KMS-11 (cell line): ENCODE data around the gene ZP1.
A peak's percentile ranks its signal among the peaks of the same experiment; 100 is the strongest.

Experiments used
- H2AFZ ChIP-seq: fragments of 200-600 bp; sonication (generic); 2 replicates; pipeline ENCODE4 v1.6.1; 2016; ENCODE audit warnings: antibody characterized with exemption, mixed run types, low read depth
- H3K27ac ChIP-seq: fragments of 200-600 bp; sonication (generic); 2 replicates; pipeline ENCODE4 v1.6.1; 2016; ENCODE audit warnings: mild to moderate bottlenecking, mixed run types
- H3K27me3 ChIP-seq: fragments of 200-600 bp; sonication (generic); 2 replicates; pipeline ENCODE4 v1.6.1; 2017; ENCODE audit warnings: mild to moderate bottlenecking, low read depth, mixed run types, moderate library complexity; ENCODE audit not compliant: insufficient read depth
- H3K36me3 ChIP-seq: fragments of 200-600 bp; sonication (generic); 2 replicates; pipeline ENCODE4 v1.6.1; 2017; ENCODE audit warnings: mild to moderate bottlenecking, mixed run types; ENCODE audit not compliant: insufficient read depth
- H3K4me1 ChIP-seq: fragments of 200-600 bp; sonication (generic); 2 replicates; pipeline ENCODE4 v1.6.1; 2016; ENCODE audit warnings: mild to moderate bottlenecking, low read depth, mixed run types; ENCODE audit not compliant: poor library complexity, severe bottlenecking
- H3K4me2 ChIP-seq: fragments of 200-600 bp; sonication (generic); 2 replicates; pipeline ENCODE4 v1.7.0; 2016; ENCODE audit warnings: mild to moderate bottlenecking, mixed run types
- H3K4me3 ChIP-seq: fragments of 200-600 bp; sonication (generic); IDR thresholded peaks from 2 replicates; pipeline ENCODE4 v1.6.1; 2017; ENCODE audit warnings: low read depth, low read length, mixed read lengths; ENCODE audit not compliant: insufficient read depth
- H3K79me2 ChIP-seq: fragments of 200-600 bp; sonication (generic); 2 replicates; pipeline ENCODE4 v1.6.1; 2016; ENCODE audit warnings: low read depth, mixed run types; ENCODE audit not compliant: insufficient read depth
- H3K9ac ChIP-seq: fragments of 200-600 bp; sonication (generic); 2 replicates; pipeline ENCODE4 v1.6.1; 2016; ENCODE audit warnings: mild to moderate bottlenecking, mixed run types
- H4K20me1 ChIP-seq: fragments of 200-600 bp; sonication (generic); 2 replicates; pipeline ENCODE4 v1.6.1; 2016; ENCODE audit warnings: mild to moderate bottlenecking, mixed run types; ENCODE audit not compliant: insufficient read depth
- CTCF ChIP-seq: fragments of 200-600 bp; sonication (generic); conservative IDR thresholded peaks from 2 replicates; pipeline ENCODE4 v1.6.1; 2017; ENCODE audit warnings: low read depth, mild to moderate bottlenecking, antibody characterized with exemption, low read length, moderate library complexity, mixed read lengths

ZP1 gene

GRCh38 chr11:60923326-60923725 is 56.0 kb downstream of the ZP1 start:
- no peak overlapping the region for H3K4me3 ChIP-seq
- 0 out of 2 replicates have a peak overlapping the region, but pooled peaks have one; percentile 64 for H3K4me2 ChIP-seq
- peaks cover 10% of the 10 kb centered on the region for H3K27me3 ChIP-seq

GRCh38 chr11:60923800-60924109 is 56.4 kb downstream of the ZP1 start:
- Histone ChIP-seq H3K4me1 (peaks cover 26% of the 10 kb centered on the region), H3K36me3 (no peaks in the 10 kb centered on the region; the same call in 1 of the 2 replicates), H3K9ac (peak overlapping the region; percentile 31; the same call in 1 of the 2 replicates), H3K27ac (no peak overlapping the region), H3K27me3 (peaks cover 10% of the 10 kb centered on the region), H3K4me3 (no peak overlapping the region), H2AFZ (no peak overlapping the region), H3K79me2 (peaks cover 9% of the 10 kb centered on the region; the same call in 1 of the 2 replicates), H4K20me1 (no peaks in the 10 kb centered on the region; the same call in 1 of the 2 replicates), H3K4me2 (peak overlapping the region; percentile 64)
- no peak for TF ChIP-seq CTCF

More at GRCh38 chr11:60923326-60923725, 56.0 kb downstream of the ZP1 start:
- no peak for TF ChIP-seq CTCF
- H3K36me3 ChIP-seq, result no peaks in the 10 kb centered on the region; the same call in 1 of the 2 replicates
- H3K27ac ChIP-seq, result no peak overlapping the region
- peaks cover 28% of the 10 kb centered on the region for H3K4me1 ChIP-seq
- H4K20me1 ChIP-seq, result no peaks in the 10 kb centered on the region; the same call in 1 of the 2 replicates
- H3K79me2 ChIP-seq, result peaks cover 11% of the 10 kb centered on the region
- no peak overlapping the region for H2AFZ ChIP-seq
- H3K9ac ChIP-seq, result no peak overlapping the region

DNA sequence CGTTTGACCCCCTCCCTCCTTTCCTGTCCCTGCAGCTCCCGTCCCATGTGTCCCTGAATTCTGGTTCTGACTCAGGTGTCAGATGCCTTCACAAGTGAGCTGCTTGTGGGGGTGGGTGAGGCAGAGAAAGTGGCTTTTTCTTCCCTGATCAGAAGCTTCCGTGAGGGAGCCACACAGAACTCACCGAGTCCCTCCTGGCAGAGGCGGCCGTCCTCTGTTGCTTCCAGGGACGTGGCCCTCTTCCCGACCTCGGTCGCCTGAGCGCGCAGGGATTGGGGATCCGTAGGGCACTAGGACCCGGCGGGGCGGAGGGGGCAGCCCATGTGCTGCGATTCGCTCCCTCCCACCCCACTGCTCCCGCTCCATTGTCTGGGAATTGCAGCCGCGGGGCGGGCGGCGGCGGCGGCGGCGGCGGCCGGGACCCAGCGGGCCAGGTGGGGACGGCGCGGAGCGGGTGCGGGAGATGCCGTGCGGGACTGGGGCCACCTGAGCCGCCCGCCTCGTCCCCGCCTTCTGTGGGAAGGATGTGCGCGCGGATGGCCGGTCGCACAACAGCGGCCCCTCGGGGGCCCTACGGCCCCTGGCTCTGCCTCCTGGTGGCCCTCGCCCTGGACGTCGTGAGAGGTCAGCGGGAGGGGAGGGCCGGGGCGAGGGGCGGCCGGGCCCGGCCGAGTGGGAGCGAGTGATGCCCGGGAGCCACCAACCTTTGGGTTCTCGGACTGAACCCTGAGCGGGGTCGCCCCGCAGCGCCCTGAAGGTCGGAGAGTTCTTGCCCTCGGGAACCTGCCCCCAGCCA is 57.0 kb downstream of the ZP1 start, which contains the start of gene TMEM132A:
TSS of gene TMEM132A (plus strand) at position 351 of the 796 bp plus-strand sequence. CDS start at position 525, 174 bp downstream.
- no peak for TF ChIP-seq CTCF
- H3K4me2 ChIP-seq, result peak within 1 kb of the TSS; percentile 64
- peak within 1 kb of the TSS; percentile 59; the same call in 1 of the 2 replicates for H2AFZ ChIP-seq
- peak within 1 kb of the TSS; percentile 31; the same call in 1 of the 2 replicates for H3K9ac ChIP-seq
- H3K79me2 ChIP-seq, result peaks cover 3% of the 10 kb centered on the region; the same call in 1 of the 2 replicates
- H3K27me3 ChIP-seq, result peaks cover 10% of the 10 kb centered on the region
- no peak within 1 kb of the TSS for H3K27ac ChIP-seq
- H3K4me1 ChIP-seq, result peaks cover 21% of the 10 kb centered on the region
- no peak within 1 kb of the TSS for H3K4me3 ChIP-seq
- no peaks in the 10 kb centered on the region; the same call in 1 of the 2 replicates for H4K20me1 ChIP-seq
- no peaks in the 10 kb centered on the region; the same call in 1 of the 2 replicates for H3K36me3 ChIP-seq
